NCI-H1048 (cell line): ENCODE results near the gene NKIRAS1.
"Not testable (repeated sequence)": the region's sequence is repeated elsewhere in the genome, so short reads cannot be mapped to it uniquely, and the experiment has no call there.

ENCODE experiments used
- DNase-seq: peaks from one replicate; lab custom pipeline; 2025; lab: John Stamatoyannopoulos, UW

The NKIRAS1 gene

DNA sequence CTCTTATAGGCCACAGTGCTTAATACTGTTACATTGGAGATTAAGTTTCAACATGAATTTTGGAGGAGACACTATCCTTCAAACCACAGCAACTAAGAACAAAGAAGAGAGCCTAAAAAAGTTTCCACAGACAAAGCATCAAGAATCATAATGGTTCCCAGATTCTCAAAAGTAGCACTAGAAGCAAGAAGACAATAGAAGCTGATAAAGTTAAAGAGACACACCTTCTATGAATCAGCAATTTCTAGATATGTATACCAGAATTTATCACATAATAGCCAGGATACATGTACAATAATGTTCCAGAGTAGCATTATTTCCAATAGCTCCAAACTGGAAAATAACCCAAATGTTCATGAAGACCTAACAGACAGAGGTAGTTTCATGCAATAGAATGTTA, 12.2 kb downstream of the NKIRAS1 start:
- no peak for DNase-seq

DNA sequence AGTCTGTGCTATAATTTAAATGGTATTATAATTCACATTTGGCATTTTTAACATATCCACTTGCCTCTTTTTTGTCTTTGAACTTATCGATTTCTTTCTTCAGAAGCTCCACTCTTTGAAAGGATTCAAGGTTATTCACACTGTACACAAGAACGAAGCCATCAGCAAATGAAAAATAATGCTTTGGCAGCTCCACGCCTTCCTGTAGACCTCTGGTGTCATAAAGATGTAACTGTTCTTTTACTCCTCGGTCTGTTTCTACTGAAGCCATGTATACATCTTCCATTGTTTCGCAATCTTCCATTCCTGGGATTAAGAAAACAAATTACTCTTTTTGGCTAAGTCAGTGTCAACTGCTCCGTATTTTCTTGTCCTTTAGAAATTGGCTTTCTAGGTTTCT, 16.0 kb downstream of the NKIRAS1 start:
- DNase-seq = no peak

DNA sequence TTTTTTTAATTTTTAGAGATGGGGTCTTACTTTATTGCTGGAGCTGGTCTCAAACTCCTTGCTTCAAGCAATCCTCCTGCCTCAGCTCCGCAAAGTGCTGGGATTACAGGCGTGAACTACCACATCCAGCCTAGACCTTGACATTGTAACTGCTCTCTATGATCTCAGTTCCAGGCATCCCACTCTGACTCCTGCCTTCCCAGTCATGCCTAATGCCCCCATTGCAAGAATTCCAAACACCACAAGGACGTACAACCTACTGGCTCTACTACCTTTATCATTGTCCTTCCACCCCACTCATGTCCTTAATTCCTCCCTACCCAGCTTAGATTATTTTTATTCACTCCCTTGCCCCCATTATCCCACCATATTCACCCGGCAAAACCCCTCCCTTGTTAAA, 21.6 kb downstream of the NKIRAS1 start:
- DNase-seq = no peak

DNA sequence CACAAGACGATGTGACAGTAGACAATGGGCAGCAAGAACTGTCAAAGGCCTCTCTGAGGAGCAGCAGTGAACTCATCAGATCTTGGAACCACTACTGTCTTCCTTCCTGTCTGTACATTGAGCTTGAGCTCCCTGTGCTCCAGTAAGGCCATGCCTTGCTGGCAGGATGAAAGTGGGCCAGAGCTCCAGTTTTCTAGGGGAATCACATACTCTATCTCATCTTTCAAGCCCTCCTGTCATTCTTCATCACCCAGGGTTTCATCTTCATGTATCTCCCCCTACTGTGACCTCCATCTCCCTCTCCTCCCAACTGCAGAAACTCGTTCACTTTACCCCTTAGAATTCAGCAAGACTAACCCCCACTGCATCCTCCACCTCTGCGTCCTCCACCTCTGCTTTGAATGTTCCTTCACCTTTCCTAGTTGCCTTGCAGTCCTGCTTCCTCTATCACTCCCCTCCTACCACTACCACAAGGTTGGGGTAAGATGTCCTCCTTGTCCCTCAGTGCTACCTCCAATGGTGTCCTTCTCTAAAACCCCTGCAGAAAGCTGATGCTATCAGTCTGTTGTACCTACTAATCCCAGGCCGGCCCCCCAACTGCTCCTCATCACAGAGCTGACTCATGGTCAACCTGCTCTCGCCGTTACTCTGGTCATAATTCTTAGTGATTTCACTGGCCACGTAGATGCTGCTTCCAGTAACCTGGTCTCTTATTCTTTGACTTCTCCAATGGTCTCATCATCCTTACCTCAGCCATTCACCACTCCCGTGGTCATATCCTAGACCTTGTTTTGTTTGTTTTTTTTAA, 22.3 kb downstream of the NKIRAS1 start:
- no peak for DNase-seq

DNA sequence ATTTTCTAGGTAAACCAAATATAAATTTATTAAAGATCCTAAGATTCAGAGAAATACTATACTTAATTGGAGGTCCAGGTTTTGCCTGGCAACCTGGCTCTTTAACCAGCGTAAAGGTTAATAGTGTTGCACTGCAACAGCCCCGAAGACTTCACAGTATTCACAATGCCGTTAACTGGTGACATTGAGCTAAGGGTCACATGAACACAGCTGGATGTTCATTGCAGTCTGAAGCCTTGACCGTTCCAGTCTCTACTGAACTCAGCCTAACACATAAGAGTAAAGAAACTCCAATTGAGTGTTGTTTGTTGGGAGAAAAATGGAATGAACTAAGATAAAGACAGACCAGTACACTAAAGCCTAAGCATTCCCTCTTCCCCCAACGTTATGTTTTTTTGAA, 26.8 kb downstream of the NKIRAS1 start:
- DNase-seq = no peak

DNA sequence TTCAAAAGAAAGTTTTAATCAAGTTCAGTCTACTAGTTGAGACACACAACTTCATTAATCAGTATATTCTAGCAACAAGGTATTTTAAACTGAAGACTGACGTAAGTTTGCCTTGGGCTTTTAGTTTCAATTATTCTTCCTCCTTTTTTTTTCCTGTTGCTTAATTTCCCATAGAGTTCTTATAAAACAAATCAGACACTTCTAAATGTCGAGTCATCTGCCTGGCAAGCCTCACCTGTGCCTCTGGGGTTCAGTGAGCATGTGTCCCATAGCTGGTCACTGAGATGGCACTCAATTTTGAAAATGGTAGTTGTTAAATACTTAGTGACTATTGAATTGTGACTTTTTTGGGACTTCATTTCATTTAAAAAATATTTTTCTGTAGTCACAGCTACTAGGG, 27.4 kb downstream of the NKIRAS1 start:
- no peak for DNase-seq

DNA sequence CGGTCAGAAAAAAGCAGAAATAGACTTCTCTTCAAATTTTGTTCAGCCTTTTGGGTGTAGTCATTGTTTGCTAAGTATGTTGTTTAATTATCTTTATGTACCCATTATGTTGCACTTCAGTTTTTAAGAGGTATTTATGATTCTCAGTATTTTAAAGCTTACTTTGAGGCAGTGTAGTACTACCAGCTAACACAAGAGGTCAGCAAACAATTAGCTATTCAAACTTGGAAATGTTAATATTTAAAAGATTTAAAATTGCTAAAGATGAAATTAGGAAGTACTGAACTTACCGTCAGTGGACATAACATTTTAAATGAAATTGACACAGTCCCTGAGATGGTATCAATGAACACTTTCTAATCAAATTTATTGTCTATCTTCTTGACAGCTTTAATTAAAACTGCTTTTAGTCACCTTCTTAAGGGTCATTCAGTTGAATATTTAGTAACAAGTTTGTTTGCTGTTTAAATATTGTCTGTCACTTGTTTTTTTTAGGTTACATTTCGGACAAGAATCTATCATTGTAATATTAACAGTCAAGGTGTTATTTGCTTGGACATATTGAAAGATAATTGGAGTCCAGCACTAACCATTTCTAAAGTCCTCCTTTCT, 28.1 kb downstream of the NKIRAS1 start:
- DNase-seq = no peak

DNA sequence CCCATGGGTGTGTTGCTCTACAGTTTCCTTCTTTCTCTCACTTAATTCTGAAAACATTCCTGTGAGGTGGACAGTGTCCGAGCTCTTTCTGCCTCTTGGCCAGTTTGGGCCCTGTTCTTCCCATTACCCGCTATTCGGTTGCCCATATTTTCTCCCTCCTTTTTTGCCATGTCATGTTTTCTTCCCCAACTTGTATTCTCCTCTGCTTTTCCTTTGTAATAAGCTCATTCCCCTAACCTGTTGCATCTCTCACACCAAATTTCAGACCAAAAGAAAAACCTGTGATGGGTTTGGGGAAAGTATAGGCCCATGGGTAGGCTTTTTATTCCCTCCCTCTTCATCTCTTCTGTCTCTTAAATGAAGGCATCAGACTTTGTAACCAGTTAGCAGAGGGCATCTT, 30.5 kb downstream of the NKIRAS1 start:
- no peak for DNase-seq

DNA sequence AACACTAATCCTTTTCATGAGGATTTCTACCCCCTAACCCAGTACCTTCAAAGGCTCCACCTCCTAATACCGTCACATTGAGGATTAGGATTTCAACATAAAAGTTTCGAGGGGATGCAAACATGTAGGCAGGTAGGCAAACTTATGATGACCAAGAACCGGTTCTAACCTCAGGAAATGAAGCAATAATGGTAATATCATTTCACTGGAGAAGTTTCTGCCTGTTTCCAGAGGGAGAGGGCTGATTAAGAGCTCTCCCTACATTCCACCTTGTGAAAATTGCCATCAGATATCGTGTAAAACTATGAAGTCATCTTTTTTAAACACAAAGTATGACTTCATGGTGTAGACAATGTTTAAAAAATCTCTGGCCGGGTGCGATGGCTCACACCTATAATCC, 31.6 kb downstream of the NKIRAS1 start:
- DNase-seq = no peak

DNA sequence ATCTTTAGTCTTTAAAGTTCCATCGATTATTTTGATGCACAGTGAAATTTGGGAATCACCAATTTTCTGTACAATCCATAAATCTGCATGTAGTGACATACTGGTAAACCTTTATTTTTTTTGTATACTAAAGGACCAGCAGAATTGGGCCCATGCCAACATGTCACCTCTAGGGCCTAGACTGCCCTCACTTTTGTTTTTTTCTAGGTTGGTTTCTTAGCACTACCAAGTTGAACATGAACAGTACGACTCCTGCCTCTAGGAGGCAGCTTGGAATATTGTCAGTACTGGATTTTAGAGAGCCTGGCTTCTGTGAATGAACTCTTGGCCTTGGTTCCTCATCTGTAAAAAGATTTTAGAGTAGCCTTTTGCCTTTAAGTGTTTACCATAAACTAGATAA, 32.3 kb downstream of the NKIRAS1 start:
- DNase-seq = no peak

DNA sequence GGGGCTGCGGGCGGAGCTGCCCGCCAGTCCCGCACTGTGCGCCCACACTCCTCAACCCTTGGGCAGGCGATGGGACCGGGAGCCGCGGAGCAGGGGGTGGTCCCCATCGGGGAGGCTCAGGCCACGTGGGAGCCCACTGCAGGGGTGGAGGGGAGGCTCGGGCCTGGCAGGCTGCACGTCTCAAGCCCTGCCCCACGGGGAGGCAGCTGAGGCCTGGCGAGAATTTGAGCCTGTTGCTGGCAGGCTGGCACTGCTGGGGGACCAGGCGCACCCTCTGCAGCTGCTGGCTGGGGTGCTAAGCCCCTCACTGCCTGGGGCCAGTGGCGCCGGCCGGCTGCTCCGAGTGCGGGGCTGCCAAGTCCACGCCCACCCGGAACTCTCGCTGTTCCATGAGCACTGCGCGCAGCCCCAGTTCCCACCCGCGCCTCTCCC, 34.3 kb downstream of the NKIRAS1 start:
- DNase-seq = no peak

DNA sequence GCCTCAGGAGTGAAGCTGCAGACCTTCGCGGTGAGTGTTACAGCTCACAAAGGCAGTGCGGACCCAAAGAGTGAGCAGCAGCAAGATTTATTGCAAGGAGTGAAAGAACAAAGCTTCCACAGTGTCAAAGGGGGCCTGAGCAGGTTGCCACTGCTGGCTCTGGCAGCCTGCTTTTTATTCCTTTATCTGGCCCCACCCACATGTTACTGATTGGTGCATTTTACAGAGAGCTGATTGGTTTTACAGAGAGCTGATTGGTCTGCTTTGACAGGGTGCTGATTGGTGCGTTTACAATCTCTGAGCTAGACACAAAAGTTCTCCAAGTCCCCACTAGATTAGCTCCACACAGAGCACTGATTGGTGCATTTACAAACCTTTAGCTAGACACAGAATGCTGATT, 34.8 kb downstream of the NKIRAS1 start:
- not testable (repeated sequence) for DNase-seq

DNA sequence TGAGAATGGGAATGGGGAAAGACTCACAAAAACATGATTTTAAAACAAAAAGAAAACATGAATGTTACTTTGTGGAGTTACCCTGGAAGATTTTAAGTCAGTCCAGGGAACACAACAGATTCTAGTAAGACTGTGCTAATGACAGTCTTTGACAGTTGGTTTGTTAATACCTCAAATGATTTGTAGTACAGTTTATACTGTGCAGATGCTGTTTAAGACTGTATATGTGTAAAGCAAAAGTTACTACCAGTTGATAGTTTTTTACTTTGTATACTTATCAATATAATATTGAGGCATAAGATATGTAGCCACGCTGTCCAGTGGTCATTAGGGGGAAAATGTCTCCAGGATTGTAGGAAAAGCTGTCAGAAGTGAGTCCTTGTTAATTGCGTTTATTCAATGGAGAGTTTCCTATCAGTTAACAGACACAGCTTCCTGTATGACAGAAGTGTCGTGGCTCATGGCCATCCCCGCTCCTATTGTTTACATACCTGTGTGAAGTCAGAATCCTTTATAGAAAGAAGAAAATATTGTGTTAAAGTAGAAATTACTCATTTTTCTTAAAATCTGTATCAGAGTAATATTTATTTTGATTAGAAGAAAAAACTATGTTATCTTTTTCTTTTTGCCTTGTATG, 36.0 kb downstream of the NKIRAS1 start:
- no peak for DNase-seq

DNA sequence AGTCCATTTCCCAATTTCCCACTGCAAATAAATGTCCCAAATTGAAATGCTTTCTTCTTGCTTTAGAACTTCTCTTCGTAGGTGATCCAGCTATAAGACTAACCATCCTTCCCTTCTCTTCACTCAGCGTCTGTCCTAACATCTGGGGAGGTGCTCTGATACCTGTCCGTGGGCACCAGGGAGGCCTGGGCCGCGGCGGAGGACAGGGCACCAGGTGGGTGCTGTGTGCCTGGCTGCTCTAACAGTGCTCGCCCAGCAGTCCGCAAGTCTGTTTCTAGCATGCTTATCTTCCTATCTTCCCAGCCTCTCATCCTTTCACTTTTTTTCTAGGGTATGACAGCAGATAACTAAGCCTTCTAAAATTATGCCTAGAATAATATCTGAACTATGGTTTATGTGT, 37.3 kb downstream of the NKIRAS1 start:
- no peak for DNase-seq

DNA sequence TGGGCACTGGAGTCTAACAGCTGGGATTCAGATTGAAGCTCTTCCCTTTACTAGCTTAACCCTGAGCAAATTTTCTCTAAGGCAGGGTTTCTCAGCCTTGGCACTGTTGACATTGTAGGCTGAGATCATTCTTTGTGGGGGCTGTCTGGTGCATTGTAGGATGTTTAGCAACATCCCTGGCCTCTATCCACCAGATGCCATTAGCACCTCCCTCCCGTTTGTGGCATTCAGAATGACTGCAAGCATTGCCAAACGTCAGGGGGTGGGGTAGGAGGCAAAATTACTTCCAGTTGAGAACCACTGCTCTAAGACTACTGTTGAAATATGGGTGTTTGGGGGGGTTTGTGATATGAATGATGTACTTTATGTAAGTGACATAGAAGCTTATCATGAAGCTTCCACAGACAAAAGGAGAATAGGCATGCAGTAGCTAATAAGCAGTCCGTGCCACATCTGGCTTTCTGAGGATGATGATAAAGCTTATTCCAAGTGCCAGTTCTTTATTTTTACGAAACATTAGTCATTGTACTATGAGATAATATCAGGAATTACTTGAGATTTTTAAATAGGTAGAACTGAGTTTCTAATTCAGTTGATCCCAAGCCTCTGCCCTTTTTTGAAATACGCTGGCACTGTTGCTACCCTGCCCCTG, 39.3 kb downstream of the NKIRAS1 start:
- no peak for DNase-seq

DNA sequence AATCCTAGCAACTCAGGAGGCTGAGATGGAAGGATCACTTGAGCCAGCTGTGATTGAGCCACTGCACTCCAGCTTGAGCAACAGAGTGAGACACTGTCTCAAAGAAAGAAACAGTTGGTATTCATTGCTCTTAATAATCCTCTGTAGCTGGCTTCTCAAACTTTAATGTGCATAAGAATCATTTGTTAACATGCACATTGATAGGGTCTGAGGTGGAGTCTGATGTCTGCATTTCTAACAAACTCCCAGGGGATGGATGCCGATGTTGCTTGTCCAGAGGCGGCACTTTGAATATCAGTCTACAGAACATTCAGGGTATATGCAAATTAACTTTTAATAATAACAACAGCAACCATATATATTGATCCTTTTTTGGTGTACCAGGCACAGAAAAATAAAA, 39.9 kb downstream of the NKIRAS1 start:
- DNase-seq = no peak

DNA sequence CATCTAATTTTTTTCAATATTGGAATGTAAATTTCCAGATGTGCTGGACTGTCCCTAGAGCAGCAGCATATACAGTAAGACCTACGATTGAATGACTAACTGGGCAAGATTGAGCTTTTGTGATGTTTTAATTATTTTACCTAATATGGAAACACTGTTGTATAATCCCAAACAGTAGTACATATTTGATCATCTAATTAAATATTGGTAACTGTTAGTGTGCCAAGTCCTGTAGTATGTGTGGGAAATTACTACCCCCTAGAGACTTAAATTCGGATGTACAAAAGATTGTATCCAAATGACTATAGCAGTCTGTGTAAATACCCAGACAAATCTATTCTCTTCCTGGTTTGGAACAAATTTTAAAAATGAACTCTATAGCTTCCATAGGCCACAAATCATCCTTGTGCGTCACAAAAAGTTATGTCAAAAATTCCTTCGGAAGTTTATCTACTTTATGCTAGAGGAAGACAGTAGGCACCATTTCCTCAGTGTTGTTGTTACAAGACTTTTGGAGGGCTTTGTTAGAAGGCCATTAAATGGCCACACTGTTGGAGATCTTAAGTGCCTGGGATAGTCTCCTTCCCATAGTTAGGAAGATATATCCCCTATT, 41.6 kb downstream of the NKIRAS1 start:
- DNase-seq = no peak

DNA sequence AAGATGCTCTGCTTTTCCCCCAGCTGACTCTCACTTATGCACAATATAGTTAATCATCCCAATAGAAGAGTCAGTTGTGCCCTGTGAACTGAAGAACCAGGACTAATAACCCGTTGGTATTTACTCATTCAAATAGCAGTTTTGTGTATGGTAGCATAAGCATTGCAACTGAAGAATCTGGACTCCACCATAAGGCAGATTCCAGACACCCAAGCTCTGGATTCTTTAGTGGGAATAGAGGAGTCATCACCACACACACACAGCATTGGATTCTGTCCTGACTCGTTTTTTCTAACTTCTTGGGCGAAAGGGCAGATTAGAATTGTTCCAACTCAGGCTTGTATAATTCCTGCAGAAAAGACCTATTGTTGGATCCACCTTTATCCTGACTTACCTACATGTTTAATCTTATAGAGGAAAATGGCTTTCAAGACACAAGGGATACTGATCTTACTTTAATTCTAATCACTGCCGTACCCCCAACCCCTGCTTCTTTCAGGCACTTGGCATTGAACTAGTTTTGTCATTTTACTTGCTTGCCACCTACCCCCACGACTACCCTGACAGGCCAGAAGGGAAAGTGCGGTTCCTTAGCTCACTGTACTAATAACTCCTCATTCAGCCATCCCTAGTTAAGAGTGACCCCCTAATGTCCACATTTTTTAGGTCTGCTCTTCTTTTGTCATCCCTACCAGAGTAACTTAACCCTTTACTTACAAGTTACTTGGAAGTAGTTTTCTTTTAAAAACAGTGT, 42.3 kb downstream of the NKIRAS1 start:
- DNase-seq = no peak

DNA sequence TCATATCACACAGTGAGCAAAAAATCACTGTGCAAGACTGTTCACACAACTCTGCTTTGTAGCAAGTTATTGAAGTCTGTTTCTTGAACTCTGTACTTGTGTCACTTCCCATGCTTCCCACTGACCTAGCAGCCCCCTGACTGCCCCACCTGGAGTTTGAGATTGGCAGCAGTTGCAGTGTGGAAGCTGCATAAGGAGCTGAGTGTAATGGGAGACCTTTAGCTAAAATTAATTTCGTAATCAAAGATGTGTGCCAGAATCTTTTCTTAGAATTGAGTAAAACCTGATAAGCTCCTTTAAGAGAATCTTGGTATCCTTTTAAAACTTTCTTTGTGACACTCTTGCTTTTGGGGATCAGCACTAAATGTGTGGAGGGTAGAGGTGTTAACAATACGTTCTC, 42.8 kb downstream of the NKIRAS1 start:
- no peak for DNase-seq

DNA sequence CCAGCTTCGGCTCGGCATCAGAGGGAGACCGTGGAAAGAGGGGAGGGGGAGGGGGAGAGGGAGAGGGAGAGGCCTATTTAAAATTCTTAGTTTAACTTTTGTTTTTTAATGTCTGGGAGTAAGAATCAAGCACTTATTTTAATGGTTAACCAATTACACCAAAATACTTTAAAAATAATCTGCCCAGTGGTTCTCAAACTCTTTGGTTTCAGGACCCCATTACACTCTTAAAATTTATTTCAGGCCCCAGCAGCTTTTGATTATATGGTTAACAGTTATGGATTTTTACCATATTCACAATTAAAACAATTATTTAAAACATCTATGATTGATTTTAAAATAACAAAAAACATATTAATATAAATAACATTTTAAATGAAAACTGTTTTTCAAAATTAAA, 44.5 kb downstream of the NKIRAS1 start:
- no peak for DNase-seq

DNA sequence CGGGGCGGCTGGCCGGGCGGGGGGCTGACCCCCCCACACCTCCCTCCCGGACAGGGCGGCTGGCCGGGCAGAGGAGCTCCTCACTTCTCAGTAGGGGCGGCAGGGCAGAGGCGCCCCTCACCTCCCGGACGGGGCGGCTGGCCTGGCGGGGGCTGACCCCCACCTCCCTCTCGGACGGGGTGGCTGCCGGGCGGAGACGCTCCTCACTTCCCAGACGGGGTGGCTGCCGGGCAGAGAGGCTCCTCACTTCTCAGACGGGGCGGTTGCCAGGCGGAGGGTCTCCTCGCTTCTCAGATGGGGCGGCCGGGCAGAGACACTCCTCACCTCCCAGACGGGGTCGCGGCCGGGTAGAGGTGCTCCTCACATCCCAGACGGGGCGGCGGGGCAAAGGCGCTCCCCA, 45.4 kb downstream of the NKIRAS1 start:
- not testable (repeated sequence) for DNase-seq

DNA sequence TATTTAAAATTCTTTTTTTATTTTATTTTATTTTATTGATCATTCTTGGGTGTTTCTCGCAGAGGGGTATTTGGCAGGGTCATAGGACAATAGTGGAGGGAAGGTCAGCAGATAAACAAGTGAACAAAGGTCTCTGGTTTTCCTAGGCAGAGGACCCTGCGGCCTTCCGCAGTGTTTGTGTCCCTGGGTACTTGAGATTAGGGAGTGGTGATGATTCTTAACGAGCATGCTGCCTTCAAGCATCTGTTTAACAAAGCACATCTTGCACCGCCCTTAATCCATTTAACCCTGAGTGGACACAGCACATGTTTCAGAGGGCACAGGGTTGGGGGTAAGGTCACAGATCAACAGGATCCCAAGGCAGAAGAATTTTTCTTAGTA, 46.1 kb downstream of the NKIRAS1 start:
- DNase-seq = not testable (repeated sequence)
